ENCODE measurements around the gene POLE2.

GRCh38 chr14:49641697-49642129, 46.3 kb downstream of the POLE2 start:
- no peak for TF ChIP-seq CTCF (IDR thresholded peaks at IDR 0.05)
- no peak for TF ChIP-seq POLR2A (IDR thresholded peaks at IDR 0.05)
- no peak for TF ChIP-seq POLR2AphosphoS5 (IDR thresholded peaks at IDR 0.05; ENCODE audit: insufficient read depth in 1 of 2, low read depth in 1 of 2)
